ENCODE data around the gene RPS6KA2.
"Not testable (repeated sequence)": the region's sequence is repeated elsewhere in the genome, so short reads cannot be mapped to it uniquely, and the experiment has no call there.

Gene RPS6KA2

DNA sequence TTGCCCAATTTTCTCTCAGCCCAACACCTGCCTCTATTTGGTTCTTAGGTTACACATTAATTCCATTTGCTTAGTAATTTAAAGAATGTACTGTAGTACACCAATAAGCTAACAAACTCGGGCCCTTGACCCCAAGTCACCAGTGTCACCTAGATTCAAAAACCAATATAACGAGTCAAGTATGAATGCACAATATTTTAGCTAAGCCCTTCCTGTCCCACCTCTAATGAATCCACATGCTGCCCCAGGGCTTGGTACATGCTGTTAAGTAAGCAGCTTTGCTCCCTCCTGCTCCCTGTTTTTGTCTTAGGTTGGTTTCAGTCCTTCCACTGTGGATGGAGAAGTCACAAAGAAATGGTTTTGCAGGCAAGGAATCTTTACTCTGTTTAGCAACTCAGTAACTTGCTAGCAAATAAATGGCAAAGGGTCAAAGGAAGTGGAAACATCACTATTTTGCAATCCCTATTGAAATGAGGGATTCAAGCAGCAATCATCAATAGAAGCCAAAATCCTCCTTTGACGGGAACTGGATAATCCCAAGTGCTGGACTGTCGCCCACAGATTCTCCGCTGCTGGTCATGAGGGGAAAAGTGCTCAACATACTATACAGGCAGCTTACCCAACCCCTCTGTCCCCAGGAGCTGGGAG is 239.3 kb downstream of the RPS6KA2 start:
- DNase-seq (ENCODE audit: low read depth, low spot score), result no peak
- H3K4me3 ChIP-seq (ENCODE audit: low read depth, low read length), result no peak overlapping the region
- ChIA-PET CTCF (interaction anchor here (1.0 to 2.1 kb wide), 3 partner anchors 13 to 113 kb away, joined by 3 to 9 read pairs (median 4); no protein-coding TSS in a partner anchor), POLR2A (no interaction called here)
- TF ChIP-seq, protein P1, sequence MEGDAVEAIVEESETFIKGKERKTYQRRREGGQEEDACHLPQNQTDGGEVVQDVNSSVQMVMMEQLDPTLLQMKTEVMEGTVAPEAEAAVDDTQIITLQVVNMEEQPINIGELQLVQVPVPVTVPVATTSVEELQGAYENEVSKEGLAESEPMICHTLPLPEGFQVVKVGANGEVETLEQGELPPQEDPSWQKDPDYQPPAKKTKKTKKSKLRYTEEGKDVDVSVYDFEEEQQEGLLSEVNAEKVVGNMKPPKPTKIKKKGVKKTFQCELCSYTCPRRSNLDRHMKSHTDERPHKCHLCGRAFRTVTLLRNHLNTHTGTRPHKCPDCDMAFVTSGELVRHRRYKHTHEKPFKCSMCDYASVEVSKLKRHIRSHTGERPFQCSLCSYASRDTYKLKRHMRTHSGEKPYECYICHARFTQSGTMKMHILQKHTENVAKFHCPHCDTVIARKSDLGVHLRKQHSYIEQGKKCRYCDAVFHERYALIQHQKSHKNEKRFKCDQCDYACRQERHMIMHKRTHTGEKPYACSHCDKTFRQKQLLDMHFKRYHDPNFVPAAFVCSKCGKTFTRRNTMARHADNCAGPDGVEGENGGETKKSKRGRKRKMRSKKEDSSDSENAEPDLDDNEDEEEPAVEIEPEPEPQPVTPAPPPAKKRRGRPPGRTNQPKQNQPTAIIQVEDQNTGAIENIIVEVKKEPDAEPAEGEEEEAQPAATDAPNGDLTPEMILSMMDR (IDR thresholded peaks at IDR 0.05; ENCODE audit: insufficient read depth, low read length, missing control alignments), result no peak

DNA sequence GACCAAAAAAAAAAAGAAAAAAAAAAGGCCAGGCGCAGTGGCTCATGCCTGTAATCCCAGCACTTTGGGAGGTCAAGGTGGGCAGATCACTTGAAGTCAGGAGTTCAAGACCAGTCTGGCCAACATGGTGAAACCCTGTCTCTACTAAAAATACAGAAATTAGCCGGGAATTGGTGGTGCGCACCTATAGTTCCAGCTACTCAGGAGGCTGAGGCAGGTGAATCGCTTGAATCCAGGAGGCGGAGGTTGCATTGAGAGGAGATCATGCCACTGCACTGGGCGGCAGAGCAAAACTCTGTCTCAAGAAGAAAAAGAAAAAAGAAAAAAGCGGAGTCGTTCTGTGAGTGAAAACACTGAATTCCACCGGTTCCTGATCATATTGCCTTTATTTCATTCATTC is 240.0 kb downstream of the RPS6KA2 start:
- DNase-seq (ENCODE audit: low read depth, low spot score); POLR2A ChIA-PET; H3K4me3 ChIP-seq (ENCODE audit: low read depth, low read length): not testable (repeated sequence)
- CTCF ChIA-PET, result interaction anchor here (1.0 to 2.3 kb wide), 3 partner anchors 13 to 113 kb away, joined by 3 to 6 read pairs (median 4); no protein-coding TSS in a partner anchor

DNA sequence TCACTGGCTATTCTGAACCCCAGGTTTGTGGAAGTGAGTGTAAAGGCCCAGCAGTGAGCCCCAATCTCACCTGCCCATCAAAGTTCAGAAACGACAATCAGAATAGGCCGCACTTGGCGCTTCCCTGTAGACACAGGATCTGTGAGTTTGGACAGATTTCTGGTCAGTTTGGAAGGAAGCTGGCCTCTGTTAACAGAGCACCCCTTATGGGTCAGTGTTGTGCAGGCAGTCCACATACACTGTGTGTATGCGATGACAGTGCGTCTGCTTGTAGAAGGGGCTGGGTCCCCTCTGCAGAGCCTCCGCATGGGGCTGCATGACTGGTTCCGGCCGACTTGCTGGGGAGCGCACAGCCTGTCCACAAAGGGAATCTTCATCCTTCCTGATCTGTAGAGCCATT is 240.9 kb downstream of the RPS6KA2 start:
- no peak for DNase-seq (ENCODE audit: low read depth, low spot score)
- TF ChIP-seq, protein P1 (IDR thresholded peaks at IDR 0.05; ENCODE audit: insufficient read depth, low read length, missing control alignments), result no peak
- H3K4me3 ChIP-seq (ENCODE audit: low read depth, low read length), result no peak overlapping the region
- POLR2A ChIA-PET, result no interaction called here
- CTCF ChIA-PET, result interaction anchor here (1.3 to 2.4 kb wide), 3 partner anchors 14 to 110 kb away, joined by 3 to 15 read pairs (median 6); no protein-coding TSS in a partner anchor

DNA sequence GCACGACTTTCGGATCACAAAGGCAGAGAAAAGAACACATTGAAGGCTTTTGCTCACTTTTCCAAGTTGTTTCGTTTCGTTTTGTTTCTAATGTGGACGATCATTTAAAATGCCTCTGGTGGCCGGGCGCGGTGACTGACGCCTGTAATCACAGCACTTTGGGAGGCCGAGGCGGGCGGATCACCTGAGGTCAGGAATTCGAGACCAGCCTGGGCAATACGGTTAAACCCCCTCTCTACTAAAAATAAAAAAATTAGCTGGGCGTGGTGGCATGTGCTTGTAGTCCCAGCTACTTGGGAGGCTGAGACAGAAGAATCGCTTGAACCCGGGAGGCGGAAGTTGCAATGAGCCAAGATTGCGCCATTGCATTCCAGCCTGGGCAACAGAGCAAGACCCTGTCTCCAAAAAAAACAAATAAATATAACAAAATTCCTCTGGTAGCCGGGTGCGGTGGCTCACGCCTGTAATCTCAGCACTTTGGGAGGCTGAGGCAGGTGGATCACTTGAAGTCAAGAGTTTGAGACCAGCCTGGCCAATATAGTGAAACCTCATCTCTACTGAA is 243.2 kb downstream of the RPS6KA2 start:
- peak overlapping the region; percentile 83 for H3K4me3 ChIP-seq (ENCODE audit: low read depth, low read length)
- TF ChIP-seq, protein P1 (IDR thresholded peaks at IDR 0.05; ENCODE audit: insufficient read depth, low read length, missing control alignments), result peak; percentile 7
- CTCF ChIA-PET, result interaction anchor here (1.2 kb wide), 1 partner anchor 17 kb away, joined by 4 read pairs; no protein-coding TSS in a partner anchor
- POLR2A ChIA-PET; DNase-seq (ENCODE audit: low read depth, low spot score): not testable (repeated sequence)

DNA sequence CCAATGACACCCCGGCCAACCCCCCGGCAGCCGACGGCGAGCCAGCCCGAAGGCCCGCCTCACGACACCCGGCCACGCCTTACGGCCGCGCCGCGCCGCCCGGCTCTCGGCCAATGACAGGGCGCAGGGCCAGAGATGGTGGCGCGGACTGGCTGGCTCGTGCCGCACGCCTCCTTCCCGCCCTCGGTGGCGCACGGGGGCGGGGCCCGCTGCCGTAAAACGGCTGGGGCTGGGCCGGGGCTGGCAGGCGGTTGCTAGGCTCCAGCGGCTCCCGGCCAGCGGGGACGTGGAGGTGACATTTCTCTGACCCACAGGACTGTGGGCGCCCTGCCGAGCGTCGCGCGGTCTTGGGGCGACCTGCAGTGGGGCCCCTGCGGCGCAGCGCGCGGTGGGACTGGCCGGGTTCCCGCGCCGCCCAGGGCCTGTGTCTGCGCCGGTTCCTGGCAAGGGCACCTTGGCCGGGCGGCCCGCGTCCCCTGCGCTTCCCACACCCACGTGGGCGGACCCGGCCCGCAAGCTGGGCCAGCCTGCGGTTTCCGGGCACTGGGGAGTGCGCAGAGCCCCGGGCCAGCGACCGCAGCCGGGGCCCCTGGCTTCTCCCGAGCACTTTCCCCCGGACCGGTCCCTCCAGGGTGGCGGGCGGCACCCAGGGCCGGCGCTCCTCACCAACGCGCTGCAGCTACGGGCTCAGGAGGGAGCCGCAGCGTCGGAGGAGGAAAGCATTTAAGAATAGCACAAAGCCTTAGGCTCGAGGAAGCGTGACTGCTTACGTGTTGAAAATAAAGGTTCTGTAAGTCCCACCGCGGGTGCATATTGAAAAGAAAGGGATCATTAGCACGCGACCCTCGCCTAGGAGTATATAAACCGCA is 243.9 kb downstream of the RPS6KA2 start, which contains the start of gene MPC1:
Gene MPC1 (minus strand): TSS at position 8 of the 869 bp plus-strand sequence. CDS start 64 bp downstream, outside the sequence.
- CTCF ChIA-PET, result interaction anchor here (1.2 kb wide), 1 partner anchor 18 kb away, joined by 4 read pairs; no protein-coding TSS in a partner anchor
- POLR2A ChIA-PET, result no interaction called here
- TF ChIP-seq, protein P1 (IDR thresholded peaks at IDR 0.05; ENCODE audit: insufficient read depth, low read length, missing control alignments), result no peak
- H3K4me3 ChIP-seq (ENCODE audit: low read depth, low read length), result peak within 1 kb of the TSS; percentile 83
- peak; percentile 47 for DNase-seq (ENCODE audit: low read depth, low spot score)

DNA sequence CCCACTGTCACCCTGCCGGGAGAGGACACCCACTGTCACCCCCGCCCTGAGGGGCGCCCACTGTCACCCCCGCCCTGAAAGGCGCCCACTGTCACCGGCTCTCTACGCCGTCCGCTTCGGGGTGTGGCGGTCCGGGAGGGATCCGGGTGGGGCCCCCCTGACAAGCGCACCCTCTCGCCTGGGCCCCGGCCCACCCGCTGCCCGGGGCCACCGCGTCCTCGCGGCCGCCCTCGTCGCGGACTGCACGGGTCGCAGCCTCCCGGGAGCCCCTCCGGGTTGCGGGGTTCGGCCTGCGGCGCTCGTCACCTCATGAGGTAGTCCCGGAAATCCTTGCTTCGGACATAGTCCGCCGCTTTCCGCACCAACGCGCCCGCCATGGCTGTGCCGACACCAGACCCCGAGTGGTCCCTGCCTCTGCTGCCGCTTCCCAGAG is 244.5 kb downstream of the RPS6KA2 start:
- CTCF ChIA-PET, result no interaction called here
- TF ChIP-seq, protein P1 (IDR thresholded peaks at IDR 0.05; ENCODE audit: insufficient read depth, low read length, missing control alignments), result no peak

More for the DNA sequence above, 244.5 kb downstream of the RPS6KA2 start:
- POLR2A ChIA-PET, result no interaction called here
- peak overlapping the region; percentile 83 for H3K4me3 ChIP-seq (ENCODE audit: low read depth, low read length)
- DNase-seq (ENCODE audit: low read depth, low spot score), result no peak

All from AG04449 (cell line).